Panc1 (cell line): ENCODE data around the gene OSBPL5. TPM values are rescaled to one million over a fixed set of nuclear protein-coding genes. Genes with fewer than 3 reads are reported as not detected.

Source experiments
- ATAC-seq: fragments of 200-7000 bp; cut with Tn5 transposase; 2 replicates; pipeline ENCODE4 v1.9.1; 2020; ENCODE audit warnings: mild to moderate bottlenecking, moderate library complexity
- BruUV-seq: library from RNA; stranded (reverse); fragments of 400-500 nt; replicated peaks from 2 replicates; lab custom pipeline; 2021; lab: Mats Ljungman, UMichigan
- CTCF ChIA-PET: fragments of 300-600 bp; sonication (Branson Sonifier 250); formaldehyde crosslinking; loops from one replicate; lab custom pipeline; 2022; ENCODE audit warnings: antibody characterized with exemption; lab: Charles Lee
- POLR2A ChIA-PET: fragments of 300-600 bp; sonication (Branson Sonifier 250); formaldehyde crosslinking; loops from one replicate; lab custom pipeline; 2022; ENCODE audit warnings: antibody characterized with exemption; lab: Charles Lee
- DNase-seq: peaks from one replicate; pipeline ENCODE4 v3.0.0-alpha.2; 2010; ENCODE audit warnings: low read depth, low spot score
- H3K27ac ChIP-seq: 2 replicates; pipeline ENCODE4 v1.5.1; 2011; ENCODE audit warnings: mild to moderate bottlenecking, low read length, inconsistent platforms
- H3K27me3 ChIP-seq: fragments of 200-500 bp; sonication (Bioruptor generic); 2 replicates; pipeline ENCODE4 v1.6.0; 2014; ENCODE audit warnings: low read length, inconsistent platforms; ENCODE audit not compliant: control insufficient read depth, insufficient read depth
- H3K36me3 ChIP-seq: fragments of 200-500 bp; sonication (Bioruptor generic); 2 replicates; pipeline ENCODE4 v1.5.1; 2014; ENCODE audit warnings: inconsistent platforms, mild to moderate bottlenecking, low read length, moderate library complexity; ENCODE audit not compliant: control insufficient read depth, insufficient read depth
- H3K4me1 ChIP-seq: 2 replicates; pipeline ENCODE4 v1.5.1; 2011; ENCODE audit warnings: inconsistent platforms, mild to moderate bottlenecking, low read length, moderate library complexity; ENCODE audit not compliant: control insufficient read depth, insufficient read depth
- H3K4me3 ChIP-seq, 2 experiments: 2 replicates each; pipeline ENCODE4 v1.5.1; 2011 to 2012; ENCODE audit warnings: low read depth in 2 of 2, low read length in 2 of 2, mild to moderate bottlenecking in 2 of 2, inconsistent platforms in 1 of 2, moderate library complexity in 1 of 2
- H3K9me3 ChIP-seq: fragments of 200-500 bp; sonication (Bioruptor generic); 2 replicates; pipeline ENCODE4 v1.5.1; 2014; ENCODE audit warnings: low read depth, mild to moderate bottlenecking, inconsistent platforms, low read length, moderate library complexity; ENCODE audit not compliant: control insufficient read depth, insufficient read depth
- CTCF ChIP-seq: fragments of 450-650 bp; IDR thresholded peaks from 2 replicates; pipeline ENCODE4 v1.5.1; 2017; ENCODE audit warnings: mild to moderate bottlenecking
- POLR2AphosphoS5 ChIP-seq: IDR thresholded peaks from 2 replicates; pipeline ENCODE4 v1.6.1; 2012; ENCODE audit warnings: mild to moderate bottlenecking, low read depth, low read length, moderate library complexity
- REST ChIP-seq, 2 experiments: IDR thresholded peaks; 2 replicates each; pipeline ENCODE4 v1.6.1; 2011 to 2012; ENCODE audit warnings: low read depth in 2 of 2, control low read depth in 1 of 2, low read length in 1 of 2, mild to moderate bottlenecking in 1 of 2, moderate library complexity in 1 of 2; ENCODE audit not compliant: insufficient read depth in 1 of 2
- SIN3A ChIP-seq: IDR thresholded peaks from 2 replicates; pipeline ENCODE4 v1.6.1; 2012; ENCODE audit warnings: low read depth, mild to moderate bottlenecking, low read length, moderate library complexity, borderline replicate concordance; ENCODE audit not compliant: insufficient read depth
- TCF7L2 ChIP-seq: IDR thresholded peaks from 2 replicates; pipeline ENCODE4 v1.6.1; 2011; ENCODE audit warnings: mild to moderate bottlenecking, low read depth, low read length, inconsistent platforms
- in situ Hi-C: cut with HindIII; loops from 2 replicates; pipeline ENCODE4 v1.10.0; 2016; ENCODE audit warnings: low sequenced_read_pairs, low pct_unique_long_range_greater_than_20kb
- intact Hi-C: fragments of 100-400 bp; cut with micrococcal nuclease; formaldehyde crosslinking; loops from one replicate; pipeline ENCODE4 v1.10.0; 2022; ENCODE audit not compliant: unreplicated experiment
- total RNA-seq: library from RNA; stranded (reverse); gene quantifications from one replicate; pipeline ENCODE4 v1.2.1, GENCODE V29; 2021; ENCODE audit not compliant: unreplicated experiment

The OSBPL5 gene
- total RNA-seq, 1 experiment from 2014 or later, result 20.2 TPM

GRCh38 chr11:3170756-3171650 lies 5.9 kb upstream of the OSBPL5 start:
- intact Hi-C loops (no loop called here), in situ Hi-C loops (no loop called here)
- TF ChIP-seq SIN3A (no peak), TCF7L2 (no peak), REST (IDR thresholded peaks at IDR 0.05; ENCODE audit: insufficient read depth in 1 of 2, low read depth in 2 of 2, low read length in 1 of 2) (no peak), CTCF (no peak), POLR2AphosphoS5 (no peak)
- Histone ChIP-seq H3K36me3 (no peaks in the 10 kb centered on the region), H3K4me1 (peaks cover 11% of the 10 kb centered on the region), H3K27me3 (no peaks in the 10 kb centered on the region), H3K27ac (no peak overlapping the region), H3K4me3 (no peak overlapping the region), H3K9me3 (peaks cover 1% of the 10 kb centered on the region; the same call in 1 of the 2 replicates)
- DNase-seq (no peak), ATAC-seq (no peak)
- POLR2A ChIA-PET, result interaction anchor here (0.6 kb wide), 1 partner anchor 208 kb away, joined by 3 read pairs; the partner anchor contains the start of gene ZNF195
- CTCF ChIA-PET, result no interaction called here
- BruUV-seq, result no TSS peak

GRCh38 chr11:3170044-3170755 lies 5.1 kb upstream of the OSBPL5 start:
- ChIA-PET CTCF (no interaction called here), POLR2A (interaction anchor here (0.6 kb wide), 1 partner anchor 209 kb away, joined by 3 read pairs; the partner anchor contains the start of gene ZNF195)
- no peak overlapping the region for H3K27ac ChIP-seq
- intact Hi-C loops, result no loop called here
- H3K36me3 ChIP-seq, result no peaks in the 10 kb centered on the region
- TF ChIP-seq SIN3A, result no peak
- no peak for TF ChIP-seq CTCF
- TF ChIP-seq POLR2AphosphoS5, result no peak
- no peaks in the 10 kb centered on the region for H3K27me3 ChIP-seq
- no peak overlapping the region for H3K4me3 ChIP-seq
- in situ Hi-C loops, result no loop called here
- BruUV-seq, result no TSS peak
- no peaks in the 10 kb centered on the region for H3K9me3 ChIP-seq
- peaks cover 14% of the 10 kb centered on the region for H3K4me1 ChIP-seq
- DNase-seq (no peak), ATAC-seq (no peak)
